Measurements from ENCODE around the gene GALNT2.

Gene GALNT2

DNA sequence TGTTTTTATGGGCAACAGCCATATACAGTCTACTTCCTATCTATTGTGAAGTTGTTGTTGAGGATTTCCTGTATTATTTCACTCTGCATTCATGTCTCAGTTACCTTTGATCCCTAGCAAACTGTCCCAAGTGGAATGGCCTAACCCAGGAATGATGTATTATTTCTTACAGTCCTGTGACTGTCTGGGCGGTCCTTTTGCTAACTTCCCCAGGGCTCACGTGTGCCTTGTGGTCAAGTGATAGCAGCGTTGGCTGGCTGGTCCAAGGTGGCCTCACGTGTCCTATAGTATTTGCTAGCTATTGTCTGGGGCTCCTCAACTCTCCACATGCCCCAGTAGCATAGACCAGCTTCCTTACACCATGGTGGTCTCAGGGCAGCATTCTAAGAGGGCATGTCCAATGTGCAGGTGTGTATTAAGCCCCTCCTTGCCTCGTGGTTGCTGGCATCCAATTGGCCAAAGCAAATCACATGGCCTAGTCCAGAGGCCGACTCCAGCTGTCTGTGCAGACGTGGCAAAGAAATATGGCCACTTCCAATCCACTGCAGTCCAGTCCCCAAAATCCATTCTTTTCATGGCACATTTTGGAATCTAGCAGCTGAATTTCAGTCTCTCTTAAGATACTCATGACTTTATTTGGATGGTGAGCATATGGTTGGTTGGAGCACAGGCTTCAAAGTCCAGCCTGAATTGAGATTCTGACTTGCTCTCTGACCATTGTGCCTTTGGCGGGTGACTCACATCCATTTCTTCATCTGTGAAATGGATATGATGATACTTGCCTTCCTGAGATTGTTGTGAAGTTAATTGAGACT is 94.1 kb downstream of the GALNT2 start:
- peak in 1 of 2 experiments; percentile 52 for DNase-seq (ENCODE audit: low read depth in 1 of 2, low spot score in 1 of 2)
- Histone ChIP-seq H3K27me3 (ENCODE audit: insufficient read depth, poor library complexity, severe bottlenecking) (no peaks in the 10 kb centered on the region), H3K27ac (replicated peaks) (peak overlapping the region; percentile 48), H3K4me3 (replicated peaks; ENCODE audit: insufficient read depth, low read length) (no peak overlapping the region)
- TF ChIP-seq, protein P1, sequence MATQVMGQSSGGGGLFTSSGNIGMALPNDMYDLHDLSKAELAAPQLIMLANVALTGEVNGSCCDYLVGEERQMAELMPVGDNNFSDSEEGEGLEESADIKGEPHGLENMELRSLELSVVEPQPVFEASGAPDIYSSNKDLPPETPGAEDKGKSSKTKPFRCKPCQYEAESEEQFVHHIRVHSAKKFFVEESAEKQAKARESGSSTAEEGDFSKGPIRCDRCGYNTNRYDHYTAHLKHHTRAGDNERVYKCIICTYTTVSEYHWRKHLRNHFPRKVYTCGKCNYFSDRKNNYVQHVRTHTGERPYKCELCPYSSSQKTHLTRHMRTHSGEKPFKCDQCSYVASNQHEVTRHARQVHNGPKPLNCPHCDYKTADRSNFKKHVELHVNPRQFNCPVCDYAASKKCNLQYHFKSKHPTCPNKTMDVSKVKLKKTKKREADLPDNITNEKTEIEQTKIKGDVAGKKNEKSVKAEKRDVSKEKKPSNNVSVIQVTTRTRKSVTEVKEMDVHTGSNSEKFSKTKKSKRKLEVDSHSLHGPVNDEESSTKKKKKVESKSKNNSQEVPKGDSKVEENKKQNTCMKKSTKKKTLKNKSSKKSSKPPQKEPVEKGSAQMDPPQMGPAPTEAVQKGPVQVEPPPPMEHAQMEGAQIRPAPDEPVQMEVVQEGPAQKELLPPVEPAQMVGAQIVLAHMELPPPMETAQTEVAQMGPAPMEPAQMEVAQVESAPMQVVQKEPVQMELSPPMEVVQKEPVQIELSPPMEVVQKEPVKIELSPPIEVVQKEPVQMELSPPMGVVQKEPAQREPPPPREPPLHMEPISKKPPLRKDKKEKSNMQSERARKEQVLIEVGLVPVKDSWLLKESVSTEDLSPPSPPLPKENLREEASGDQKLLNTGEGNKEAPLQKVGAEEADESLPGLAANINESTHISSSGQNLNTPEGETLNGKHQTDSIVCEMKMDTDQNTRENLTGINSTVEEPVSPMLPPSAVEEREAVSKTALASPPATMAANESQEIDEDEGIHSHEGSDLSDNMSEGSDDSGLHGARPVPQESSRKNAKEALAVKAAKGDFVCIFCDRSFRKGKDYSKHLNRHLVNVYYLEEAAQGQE (IDR thresholded peaks at IDR 0.05; ENCODE audit: insufficient replicate concordance, low read depth), result no peak
- TF ChIP-seq POLR2AphosphoS5 (IDR thresholded peaks at IDR 0.05; ENCODE audit: low read depth), result no peak
- no peak for TF ChIP-seq GABPA (IDR thresholded peaks at IDR 0.05; ENCODE audit: low read depth)
- TF ChIP-seq, protein P2, sequence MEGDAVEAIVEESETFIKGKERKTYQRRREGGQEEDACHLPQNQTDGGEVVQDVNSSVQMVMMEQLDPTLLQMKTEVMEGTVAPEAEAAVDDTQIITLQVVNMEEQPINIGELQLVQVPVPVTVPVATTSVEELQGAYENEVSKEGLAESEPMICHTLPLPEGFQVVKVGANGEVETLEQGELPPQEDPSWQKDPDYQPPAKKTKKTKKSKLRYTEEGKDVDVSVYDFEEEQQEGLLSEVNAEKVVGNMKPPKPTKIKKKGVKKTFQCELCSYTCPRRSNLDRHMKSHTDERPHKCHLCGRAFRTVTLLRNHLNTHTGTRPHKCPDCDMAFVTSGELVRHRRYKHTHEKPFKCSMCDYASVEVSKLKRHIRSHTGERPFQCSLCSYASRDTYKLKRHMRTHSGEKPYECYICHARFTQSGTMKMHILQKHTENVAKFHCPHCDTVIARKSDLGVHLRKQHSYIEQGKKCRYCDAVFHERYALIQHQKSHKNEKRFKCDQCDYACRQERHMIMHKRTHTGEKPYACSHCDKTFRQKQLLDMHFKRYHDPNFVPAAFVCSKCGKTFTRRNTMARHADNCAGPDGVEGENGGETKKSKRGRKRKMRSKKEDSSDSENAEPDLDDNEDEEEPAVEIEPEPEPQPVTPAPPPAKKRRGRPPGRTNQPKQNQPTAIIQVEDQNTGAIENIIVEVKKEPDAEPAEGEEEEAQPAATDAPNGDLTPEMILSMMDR (IDR thresholded peaks at IDR 0.05; ENCODE audit: insufficient read depth, low read length), result no peak
- TF ChIP-seq SPI1 (IDR thresholded peaks at IDR 0.05; ENCODE audit: borderline replicate concordance, low read depth), result no peak

DNA sequence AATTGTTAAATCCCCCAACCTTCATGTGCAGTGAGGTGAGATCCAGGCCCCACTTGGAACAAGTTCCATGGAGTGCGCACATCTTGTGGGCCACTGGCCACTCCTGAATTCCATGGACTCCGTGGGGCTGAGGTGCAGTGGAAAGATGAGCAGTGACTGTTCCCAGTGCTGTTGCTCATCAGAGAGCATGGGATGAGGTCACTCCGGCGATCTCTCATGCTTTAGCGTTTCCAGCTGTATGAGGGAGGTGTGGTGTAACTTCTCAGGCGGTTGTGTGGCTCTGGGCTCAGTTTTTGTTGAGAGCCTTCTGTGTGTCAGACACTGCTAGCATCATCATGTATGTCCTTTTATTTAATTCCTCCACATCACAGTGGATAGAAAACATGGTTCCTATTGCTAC is 96.2 kb downstream of the GALNT2 start:
- no peak for DNase-seq (ENCODE audit: low read depth in 1 of 2, low spot score in 1 of 2)
- TF ChIP-seq, protein P1 (IDR thresholded peaks at IDR 0.05; ENCODE audit: insufficient replicate concordance, low read depth), result no peak
- TF ChIP-seq SPI1 (IDR thresholded peaks at IDR 0.05; ENCODE audit: borderline replicate concordance, low read depth) (no peak), GABPA (IDR thresholded peaks at IDR 0.05; ENCODE audit: low read depth) (no peak), POLR2AphosphoS5 (IDR thresholded peaks at IDR 0.05; ENCODE audit: low read depth) (no peak)

DNA sequence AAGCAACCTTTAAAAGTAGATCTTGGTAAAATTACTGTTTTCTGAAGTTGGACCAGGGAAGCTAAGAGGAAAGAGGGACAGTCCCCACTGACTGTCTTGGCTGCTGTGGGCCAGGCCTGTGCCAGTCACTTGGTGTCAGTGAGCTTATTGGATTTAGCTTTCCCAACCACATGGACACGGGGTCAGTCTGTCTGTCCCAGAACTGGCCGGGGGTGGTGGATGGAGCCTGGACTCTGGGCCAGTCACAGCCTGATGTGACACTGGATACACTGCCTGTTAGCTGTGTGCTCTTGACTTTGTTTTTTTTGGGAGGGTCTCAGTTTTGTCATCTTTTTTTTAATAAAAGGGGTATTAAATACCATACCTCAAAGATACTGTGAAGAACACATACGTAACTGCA is 96.7 kb downstream of the GALNT2 start:
- DNase-seq (ENCODE audit: low read depth in 1 of 2, low spot score in 1 of 2), result no peak
- H3K4me3 ChIP-seq (replicated peaks; ENCODE audit: insufficient read depth, low read length), result no peak overlapping the region
- no peak for TF ChIP-seq SPI1 (IDR thresholded peaks at IDR 0.05; ENCODE audit: borderline replicate concordance, low read depth)
- TF ChIP-seq, protein P2 (IDR thresholded peaks at IDR 0.05; ENCODE audit: insufficient read depth, low read length), result no peak
- TF ChIP-seq, protein P1 (IDR thresholded peaks at IDR 0.05; ENCODE audit: insufficient replicate concordance, low read depth), result no peak
- no peak overlapping the region for H3K27ac ChIP-seq (replicated peaks)
- H3K27me3 ChIP-seq (ENCODE audit: insufficient read depth, poor library complexity, severe bottlenecking), result no peaks in the 10 kb centered on the region

More for the DNA sequence above, 96.2 kb downstream of the GALNT2 start:
- no peak overlapping the region for H3K27ac ChIP-seq (replicated peaks)
- H3K4me3 ChIP-seq (replicated peaks; ENCODE audit: insufficient read depth, low read length), result no peak overlapping the region
- H3K27me3 ChIP-seq (ENCODE audit: insufficient read depth, poor library complexity, severe bottlenecking), result no peaks in the 10 kb centered on the region
